ENCODE data around the gene NRP1.
"Not testable (repeated sequence)": the region's sequence is repeated elsewhere in the genome, so short reads cannot be mapped to it uniquely, and the experiment has no call there.

The NRP1 gene

DNA sequence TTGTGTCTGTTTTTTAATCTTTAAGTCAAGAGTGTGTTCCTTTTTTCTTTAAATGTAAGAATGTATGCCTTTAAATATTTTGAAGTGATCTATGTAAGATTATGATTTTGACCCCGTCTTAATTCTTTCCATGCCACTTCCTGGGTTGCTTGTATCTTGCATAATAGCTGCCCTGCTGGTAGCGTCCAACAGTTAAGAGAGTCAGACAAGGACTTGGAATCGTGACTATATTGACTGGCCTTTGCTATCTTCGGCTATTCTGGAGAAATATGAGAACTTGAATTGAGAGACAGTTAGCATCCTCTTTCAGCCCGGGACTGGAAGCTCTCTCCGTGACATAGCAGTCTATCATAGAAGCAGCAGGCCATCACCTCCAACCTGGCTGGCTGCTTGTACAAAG, 13.0 kb downstream of the NRP1 start:
- DNase-seq (ENCODE audit: low spot score), result no peak

DNA sequence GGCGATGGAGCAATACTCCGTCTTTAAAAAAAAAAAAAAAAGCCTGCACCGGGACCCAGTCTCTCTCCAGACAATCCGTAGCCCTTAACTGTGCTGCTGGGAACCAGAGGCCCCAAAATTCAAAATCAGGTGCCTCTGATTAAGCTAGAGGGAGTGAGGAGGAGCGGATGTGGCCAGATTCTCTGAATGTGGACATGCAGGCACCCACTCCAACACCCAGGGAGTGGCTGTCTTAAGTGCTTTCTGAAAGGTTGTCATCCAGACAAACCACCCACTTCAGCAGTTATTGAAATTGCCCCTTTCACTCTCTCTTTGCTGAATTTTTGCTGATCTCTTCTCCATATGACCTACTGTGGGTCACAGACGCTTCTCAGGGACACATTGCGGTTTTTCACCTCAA, 14.2 kb downstream of the NRP1 start:
- no peak for DNase-seq (ENCODE audit: low spot score)

DNA sequence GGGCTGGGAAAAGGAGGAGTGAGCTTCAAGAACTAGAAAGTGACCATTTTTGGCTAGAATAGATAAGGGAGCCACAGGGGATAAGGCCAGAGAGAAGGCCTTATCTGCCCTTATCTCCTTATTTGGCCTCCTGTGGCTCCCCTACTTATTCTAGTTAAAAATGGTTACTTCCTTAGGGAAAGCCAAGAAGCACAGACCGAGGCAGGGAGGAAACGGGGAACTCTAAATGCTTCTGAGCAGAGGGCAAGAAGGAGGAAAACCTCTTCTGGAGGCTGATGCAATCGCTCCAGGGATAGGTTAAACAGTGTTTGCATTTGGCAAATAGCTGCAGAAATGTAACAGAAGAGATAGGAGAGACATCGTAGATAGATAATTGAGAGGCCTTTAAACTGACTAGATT, 18.6 kb downstream of the NRP1 start:
- DNase-seq (ENCODE audit: low spot score), result no peak

DNA sequence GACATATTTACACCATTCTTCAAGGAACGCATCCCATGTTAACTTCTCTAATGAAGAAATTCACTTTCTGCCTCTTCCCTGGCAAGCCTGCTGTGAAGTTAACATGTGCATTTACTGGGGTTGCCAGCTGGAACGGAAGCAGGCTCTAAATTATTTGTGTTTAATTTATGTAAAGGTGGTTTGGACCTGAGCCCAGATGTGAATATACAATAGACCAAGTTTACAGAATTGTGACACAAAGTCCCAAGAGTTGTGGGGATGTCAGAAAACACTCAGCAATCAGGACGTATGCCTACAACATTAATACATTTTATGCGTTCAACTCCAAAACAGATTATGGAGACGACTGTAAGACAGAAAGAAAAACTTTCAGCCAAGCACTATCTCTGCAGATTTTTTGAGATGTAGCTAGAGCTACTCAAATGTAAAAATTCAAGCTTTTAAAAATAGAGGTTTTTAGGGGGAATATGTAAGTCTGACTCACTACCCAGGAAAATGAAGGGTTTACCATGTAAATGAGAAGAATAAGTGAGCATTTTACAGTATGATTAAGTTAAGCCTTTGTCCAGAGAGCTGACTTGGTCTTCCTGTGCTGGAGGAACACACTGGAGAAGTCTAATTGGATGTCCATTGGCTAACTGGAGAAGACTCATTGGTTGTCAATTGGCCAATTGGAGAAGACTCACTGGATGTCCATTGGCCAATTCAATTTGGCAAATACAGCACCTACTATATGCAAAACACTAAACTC, 19.5 kb downstream of the NRP1 start:
- no peak for DNase-seq (ENCODE audit: low spot score)

DNA sequence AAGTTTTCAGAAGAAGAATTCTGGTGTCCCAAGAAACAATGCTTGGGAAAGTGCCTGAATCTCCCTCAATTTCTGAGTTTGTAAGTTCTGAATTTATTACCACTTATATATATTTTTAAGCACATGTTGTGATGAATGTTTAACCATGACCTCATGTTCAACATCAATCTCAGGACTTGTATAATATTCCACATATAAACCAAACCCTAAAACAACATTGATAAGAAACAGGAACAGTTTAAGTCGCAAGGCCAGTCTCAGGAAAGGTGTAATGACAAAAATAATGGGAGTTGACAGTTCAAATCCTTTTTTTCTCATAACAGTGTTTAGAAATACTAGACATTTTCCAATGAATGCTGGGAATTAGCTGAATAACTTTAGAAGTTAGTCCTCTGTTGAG, 22.8 kb downstream of the NRP1 start:
- DNase-seq (ENCODE audit: low spot score), result no peak

DNA sequence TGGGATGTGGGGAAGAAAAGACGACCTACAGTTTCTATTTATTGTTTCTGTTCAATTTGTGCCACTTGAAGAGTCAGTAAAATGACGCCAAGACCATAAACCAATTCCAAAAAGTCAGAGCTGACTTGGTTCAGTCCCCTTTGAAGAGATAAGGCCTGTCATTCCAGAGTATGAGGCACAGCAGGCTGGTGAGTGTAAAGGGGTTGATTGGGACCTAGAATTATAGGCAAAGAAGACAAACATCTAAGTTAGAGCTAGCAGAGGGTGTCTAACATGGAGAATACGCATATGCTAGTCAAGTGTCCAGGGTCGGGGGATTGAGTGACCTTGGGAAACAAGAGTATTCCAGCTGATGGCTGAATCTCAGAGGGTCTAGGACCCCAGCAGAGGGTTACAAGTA, 23.6 kb downstream of the NRP1 start:
- DNase-seq (ENCODE audit: low spot score), result no peak

DNA sequence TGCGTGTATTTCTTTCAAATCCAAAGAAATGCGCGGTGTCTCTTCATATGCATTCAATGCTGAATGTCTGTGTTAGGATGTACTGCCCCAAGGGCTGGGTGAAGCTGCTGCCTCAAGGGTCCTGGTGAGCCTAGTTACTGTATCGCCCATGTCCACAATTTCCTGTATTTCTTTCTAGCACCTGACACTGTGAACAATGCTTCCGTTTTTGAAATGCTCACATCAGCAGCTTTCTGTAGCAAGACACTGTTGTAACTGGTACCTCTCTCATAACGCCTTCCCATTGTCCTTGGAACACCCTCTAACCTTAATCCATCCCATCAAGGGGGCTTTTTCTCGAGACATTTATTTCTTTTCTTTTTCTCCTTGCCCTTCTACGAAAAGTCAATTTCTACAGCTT, 25.1 kb downstream of the NRP1 start:
- DNase-seq (ENCODE audit: low spot score), result no peak

DNA sequence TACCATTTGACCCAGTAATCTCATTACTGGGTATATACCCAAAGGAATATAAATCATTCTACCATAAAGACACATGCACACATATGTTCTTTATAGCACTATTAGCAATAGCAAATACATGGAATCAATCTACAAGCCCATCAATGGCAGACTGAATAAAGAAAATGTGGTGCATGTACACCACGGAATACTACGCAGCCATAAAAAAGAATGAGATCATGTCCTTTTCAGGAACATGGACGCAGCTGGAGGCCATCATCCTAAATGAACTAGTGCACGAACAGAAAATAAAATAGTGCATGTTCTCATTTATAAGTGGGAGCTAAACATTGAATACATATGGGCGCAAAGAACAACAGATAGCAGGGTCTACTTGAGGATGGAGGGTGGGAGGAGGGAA, 26.6 kb downstream of the NRP1 start:
- no peak for DNase-seq (ENCODE audit: low spot score)

DNA sequence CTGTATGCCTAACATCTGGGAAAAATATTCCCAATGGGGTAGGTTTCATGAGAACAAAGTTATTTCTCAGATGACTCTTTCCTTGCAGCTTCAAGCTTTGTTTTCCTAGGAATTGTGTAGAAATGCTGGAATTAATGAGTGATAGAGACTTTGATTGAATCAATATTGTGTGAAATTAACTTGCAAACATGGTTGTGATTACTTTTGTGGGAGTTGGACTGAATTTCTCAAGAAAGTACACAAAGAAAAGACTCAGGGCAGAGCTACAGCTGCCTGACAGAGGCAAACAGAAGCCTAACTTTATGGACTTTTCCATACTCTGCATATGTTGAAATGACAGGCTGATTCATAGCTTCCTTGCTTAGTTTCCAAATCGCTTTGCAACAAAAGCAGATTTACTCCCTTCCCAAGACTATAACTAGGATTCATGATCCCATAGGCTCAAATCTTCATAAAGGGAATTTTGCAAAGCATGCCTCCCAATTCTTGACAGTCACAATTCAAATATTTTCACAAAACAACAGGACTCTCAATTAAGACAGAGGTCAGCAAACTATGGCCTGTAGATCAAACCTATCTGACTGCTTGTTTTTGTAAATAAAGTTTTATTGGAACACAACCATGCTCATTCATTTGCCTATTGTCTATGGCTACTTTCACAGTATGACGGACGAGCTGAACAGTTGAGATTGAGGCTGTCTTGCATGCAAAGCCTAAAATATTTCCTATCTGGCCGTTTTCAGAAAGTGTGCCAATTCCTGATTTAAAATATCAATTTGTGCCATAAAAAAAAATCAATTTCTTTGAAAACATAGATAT, 27.6 kb downstream of the NRP1 start:
- DNase-seq (ENCODE audit: low spot score), result no peak

DNA sequence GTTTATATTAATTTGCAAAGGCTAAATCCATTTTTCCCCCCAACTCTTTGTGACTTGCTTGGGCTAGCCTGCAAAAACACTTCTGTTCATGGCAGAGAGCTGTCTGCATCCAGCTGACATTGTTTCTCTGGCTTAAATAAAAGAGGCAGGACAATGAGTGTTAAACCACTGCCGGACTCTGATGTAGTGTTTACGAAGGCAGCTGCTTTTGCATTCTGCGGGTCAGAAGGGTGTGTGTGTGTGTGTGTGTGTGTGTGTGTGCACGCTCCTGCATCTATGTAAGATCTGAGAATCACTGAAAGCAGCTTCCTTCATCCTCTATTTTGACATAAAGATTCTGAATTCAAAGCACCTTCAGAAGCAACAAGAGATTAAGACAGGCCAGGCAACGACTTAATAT, 28.3 kb downstream of the NRP1 start:
- DNase-seq (ENCODE audit: low spot score), result no peak

DNA sequence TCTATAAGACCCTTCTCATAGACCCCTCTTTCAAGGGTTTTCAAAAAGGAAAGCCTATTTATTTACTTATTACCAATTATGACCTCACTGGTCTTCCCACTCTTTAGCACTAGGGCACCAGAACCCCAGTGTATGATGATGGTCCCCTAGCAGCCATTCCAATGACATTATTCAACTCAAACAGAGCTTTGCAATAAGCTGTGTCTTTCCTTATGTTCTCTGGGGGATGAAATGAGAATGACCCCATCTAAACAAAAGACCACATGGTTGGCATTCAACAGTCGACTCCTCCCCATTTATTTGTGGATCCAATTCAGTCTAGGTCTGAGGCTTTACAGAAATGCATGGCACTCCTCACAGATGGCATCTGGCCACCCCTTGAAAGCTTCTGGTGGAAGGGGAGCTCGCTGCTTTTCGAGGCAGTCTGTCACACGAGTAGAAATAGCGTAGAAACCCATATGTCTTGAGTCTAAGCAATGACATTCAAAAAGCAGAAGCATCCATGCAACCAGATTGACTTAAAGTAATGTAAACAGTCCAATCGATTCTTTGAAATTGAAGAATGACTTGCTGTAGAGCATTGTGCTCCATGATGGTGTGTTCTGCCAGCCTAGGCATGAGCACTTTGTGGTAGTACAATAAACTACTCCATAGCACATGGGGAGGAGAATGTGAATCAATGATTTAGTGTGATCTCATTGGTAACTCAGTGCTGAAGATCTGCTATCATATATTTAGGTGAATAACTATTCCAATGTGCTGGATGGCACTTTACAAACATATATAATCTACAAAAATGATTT, 29.8 kb downstream of the NRP1 start:
- DNase-seq (ENCODE audit: low spot score), result no peak

DNA sequence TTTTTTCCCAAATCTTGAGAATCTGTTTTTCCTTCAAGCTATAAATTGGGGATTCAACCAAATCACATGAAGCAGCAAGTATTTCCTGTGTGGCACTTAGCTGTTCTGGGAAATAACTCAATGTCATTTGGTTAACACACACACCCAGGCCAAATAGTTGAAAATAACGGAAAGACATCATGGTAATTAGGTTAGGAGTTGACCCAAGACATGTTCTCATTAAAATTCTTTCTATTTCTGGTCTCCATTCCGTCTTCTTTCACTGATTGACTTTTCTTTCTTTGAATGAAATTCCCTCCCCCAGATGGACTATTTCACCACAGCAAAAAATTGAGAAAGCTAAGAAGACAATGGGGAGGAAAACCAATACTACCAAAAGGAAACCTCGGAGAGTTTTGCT, 30.5 kb downstream of the NRP1 start:
- no peak for DNase-seq (ENCODE audit: low spot score)

DNA sequence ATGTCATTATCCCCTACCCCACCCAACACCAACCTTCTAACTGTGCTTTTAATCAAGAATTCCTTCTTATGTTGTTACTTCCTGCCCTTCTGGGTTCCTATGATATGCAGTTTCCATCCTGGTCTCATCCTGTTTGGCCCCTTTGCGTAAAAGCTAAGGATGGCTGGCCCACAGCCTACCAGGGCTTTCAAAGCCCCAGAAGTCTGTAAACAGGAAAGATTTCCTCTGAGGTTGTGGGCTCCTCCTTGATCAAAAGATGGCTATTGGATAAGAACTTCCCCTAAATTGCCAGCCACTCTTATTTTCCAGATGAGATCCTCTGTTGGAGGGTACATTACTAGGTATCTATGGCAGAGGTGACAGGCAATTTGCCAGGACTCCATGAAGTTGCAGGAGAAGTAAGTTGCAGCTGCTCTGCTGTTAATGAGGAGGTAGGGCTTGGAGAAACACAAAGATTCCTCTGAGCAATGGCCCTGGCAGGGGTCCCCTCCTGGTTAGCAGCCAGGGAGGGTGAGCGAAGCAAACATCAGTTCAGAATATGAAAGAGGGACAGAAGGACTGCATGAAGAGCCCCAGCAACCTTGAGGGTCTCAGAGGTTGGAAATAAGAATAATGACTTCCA, 32.1 kb downstream of the NRP1 start:
- DNase-seq (ENCODE audit: low spot score), result no peak

DNA sequence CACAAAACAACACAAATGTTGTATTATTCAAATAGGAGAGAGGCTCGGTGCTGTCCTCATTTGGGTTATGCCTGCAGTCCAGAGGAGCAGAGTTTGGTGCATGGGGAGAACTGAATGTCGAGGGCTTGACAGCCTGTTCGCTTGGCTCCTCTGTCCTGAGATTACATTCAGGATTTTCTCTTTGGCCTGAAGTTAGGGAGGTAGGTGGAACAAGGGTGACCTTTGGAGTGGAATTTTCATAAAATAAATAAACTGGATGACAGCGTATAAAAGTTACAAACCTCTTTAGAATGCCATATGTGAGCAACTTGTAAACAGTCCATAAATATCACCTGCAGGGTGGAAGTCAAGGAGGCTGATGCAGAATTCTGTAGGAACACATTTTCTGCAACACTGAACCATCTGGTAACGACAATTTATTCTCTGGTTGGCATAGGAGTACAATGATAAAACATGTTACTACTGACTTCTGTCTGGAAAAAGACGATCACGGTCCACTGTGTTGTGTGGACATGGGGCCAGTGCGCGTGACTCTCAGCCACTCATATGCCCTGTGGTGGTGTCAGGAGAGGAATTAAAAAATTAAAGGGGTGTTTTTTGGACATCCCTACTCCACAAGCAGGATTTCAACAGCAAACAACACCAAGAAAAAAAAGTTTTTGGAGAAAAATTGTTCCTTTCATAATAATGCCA, 33.2 kb downstream of the NRP1 start:
- DNase-seq (ENCODE audit: low spot score), result no peak

DNA sequence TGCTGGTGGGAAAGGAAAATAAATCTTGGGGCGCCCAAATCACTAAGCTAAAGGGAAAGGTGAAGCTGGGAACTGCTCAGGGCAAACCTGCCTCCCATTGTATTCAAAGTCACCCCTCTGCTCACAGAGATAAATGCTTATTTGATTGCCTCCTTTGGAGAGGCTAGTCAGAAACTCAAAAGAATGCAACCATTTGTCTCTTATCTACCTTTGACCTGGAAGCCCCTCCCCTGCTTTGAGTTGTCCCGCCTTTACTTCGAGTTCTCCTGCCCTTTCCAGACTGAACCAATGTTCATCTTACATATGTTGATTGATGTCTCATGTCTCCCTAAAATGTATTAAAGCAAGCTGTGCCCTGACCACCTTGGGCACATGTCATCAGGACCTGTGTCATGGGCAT, 33.9 kb downstream of the NRP1 start:
- not testable (repeated sequence) for DNase-seq (ENCODE audit: low spot score)

DNA sequence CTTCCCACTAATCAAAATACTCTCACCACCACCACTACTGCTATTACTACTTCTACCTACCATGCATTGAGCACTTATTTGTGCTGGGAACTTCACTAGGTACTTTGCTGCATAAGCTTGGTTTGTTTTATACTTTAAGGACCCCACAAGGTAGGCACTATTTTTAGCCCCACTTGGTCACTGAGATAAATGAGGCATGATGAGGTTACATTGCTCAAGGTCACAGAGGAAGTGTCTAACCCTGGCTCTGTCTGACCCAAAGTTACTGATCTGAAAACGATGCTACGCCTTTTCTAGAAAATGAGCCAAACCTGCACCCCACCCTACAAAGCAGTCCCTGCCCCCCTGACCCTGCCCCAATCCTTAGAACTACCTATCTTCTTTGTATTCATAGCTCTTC, 35.6 kb downstream of the NRP1 start:
- no peak for DNase-seq (ENCODE audit: low spot score)

DNA sequence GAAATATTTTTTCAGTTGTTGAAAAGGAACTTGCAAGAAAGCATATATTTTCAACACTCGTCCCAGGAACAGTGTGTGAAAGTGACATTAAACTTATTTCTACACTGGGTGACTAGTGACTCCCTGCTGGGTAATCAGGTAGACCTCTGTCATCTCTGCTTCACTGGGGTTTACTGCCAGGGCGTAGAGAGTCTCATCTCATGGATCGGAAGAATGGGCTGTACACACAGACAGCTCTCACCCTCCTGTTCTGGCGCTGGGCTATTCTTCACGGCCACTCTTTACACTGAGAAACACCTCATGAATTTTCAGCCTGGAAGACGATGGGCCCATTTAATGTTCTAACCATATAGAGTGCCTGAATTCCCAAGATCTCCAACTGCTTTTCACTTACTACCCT, 36.4 kb downstream of the NRP1 start:
- DNase-seq (ENCODE audit: low spot score), result no peak

DNA sequence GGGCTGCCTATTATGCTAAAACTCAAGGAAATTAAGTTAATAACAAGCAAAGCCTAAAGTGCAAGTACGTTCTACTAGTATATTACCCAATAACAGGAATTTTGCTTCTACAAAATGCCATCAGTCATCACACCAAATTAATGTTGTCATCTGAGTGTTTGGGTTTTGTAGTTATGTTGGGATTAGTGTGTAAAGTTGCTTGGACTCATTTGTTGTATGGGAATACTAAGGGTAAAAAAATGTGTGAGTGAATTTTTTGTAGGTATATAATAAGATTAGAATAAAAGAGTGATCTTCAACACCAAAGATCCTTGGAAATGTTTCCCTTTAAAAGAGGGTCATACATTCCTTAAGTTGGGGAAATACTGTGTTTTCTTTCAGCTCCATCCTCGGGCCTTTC, 38.6 kb downstream of the NRP1 start:
- DNase-seq (ENCODE audit: low spot score), result no peak

DNA sequence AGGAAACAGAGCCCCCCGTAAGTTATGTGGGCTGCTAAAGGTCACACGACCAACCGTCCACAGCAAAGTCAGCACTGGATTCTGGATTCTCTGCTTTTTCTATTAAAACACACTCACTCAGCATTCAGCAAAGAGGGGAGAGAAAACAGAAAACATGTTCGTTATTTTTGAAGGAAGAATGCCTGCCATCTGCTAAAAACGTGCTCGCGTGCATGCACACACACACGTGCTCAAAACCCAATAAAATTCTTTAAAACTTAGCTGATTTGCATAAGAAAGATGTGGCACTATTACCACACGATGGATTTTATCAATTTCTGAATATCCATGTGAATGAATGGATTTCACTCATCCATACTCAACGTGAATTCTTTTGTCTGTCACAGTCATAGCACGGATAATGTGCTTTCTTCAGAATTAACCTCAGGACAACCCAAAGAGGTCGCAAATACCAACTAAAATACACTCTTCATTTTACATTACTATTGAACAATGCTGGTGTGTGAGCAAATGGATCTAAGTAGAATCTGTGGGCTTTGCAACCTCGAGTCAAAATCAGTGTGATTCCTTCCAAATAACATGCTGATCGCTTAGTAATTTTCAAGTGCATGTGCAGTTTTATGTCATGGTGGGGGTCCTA, 40.8 kb downstream of the NRP1 start:
- DNase-seq (ENCODE audit: low spot score), result no peak

DNA sequence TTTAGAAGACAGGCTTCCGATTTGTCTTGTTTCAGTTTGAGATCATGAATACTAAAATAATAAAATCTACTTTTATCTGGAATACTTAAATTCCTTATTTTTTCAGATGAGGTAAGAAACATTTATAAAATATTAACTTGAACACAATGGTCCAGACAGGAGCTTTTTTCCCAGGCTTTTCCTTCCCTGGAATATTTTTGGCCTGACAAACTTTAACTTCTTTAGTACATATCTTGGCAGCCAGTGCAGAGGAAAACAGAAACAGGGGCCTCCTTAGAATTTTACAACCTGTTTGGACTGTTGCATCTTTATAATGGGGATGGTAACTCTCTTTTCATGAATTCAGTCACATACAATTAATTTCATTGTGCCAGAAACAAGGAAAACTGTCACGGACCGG, 41.4 kb downstream of the NRP1 start:
- no peak for DNase-seq (ENCODE audit: low spot score)

DNA sequence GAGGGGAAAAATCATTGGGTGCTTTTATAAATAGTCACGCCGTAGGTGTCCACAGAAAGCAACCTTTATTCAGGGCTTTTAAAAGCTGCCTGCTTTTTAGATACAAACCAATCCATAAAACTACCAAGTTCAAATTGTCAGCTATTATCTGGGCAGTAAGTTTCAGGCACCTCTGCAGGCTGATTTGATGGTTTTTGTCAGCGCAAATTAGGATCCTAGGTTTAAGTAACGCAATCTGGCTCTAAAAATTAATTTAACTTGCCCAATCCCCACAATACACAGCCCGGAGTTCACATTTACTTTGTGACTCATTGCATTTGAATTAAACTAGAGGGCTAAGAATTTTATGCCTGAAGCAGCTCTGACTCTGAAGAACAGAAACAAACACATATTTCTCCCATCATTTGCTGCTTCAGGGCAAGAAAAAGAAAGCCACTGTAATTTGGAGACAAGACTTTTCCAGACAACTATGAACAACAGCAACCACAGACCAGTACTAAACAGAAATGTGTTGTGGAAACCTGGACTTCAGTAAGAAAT, 43.3 kb downstream of the NRP1 start:
- no peak for DNase-seq (ENCODE audit: low spot score)

Measured in NAMALWA (cell line).